ENCODE measurements around the gene DHRS9.
"Not testable (repeated sequence)": the region's sequence is repeated elsewhere in the genome, so short reads cannot be mapped to it uniquely, and the experiment has no call there.

Gene DHRS9

DNA sequence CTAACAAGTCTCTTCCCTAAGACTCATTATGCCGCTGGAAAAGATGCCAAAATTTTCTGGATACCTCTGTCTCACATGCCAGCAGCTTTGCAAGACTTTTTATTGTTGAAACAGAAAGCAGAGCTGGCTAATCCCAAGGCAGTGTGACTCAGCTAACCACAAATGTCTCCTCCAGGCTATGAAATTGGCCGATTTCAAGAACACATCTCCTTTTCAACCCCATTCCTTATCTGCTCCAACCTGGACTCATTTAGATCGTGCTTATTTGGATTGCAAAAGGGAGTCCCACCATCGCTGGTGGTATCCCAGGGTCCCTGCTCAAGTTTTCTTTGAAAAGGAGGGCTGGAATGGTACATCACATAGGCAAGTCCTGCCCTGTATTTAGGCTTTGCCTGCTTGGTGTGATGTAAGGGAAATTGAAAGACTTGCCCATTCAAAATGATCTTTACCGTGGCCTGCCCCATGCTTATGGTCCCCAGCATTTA, 26.3 kb downstream of the DHRS9 start:
- DNase-seq: peak; percentile 20

GRCh38 chr2:169104848-169105247, 35.5 kb downstream of the DHRS9 start:
- DNase-seq: no peak

DNA sequence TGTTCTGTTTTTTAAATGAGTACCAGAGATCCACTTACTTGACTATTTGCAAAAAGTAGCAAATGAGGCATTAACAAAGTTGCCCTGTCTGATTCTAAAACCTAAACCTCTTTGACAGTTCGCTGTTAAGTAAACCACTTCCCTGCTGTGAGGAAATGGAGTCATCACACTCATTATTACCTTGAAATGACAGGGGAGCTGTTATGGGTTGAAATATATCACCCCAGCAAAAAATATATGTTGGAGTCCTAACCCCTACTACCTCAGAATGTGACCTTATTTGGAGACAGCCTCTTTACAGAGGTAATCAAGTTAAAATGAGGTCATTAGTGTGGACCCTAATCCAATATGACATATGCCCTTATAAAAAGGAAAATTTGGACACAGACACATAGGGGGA, 36.1 kb downstream of the DHRS9 start:
- DNase-seq: no peak

DNA sequence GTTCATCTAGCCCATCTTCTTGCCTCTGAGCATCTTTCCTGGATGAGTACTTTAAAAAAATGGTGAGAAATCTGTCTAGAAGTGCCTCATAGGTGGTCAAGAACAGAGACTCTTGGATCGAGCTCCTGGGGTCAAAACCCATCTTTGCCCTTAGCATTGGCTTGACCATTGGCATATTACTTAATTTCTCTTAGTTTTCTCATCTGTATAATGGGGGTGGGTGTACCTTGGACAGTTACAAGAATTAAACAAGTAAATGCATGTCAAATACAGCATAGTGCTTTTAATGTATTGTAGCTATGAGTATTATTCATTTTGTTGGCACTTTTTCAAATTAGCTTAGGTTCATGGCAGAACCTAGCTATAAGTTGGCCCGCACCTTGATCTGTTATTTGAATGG, 36.8 kb downstream of the DHRS9 start:
- no peak for DNase-seq

- DNase-seq: no peak
These were observed 37.5 kb downstream of the DHRS9 start for GRCh38 chr2:169106563-169107545.

GRCh38 chr2:169107645-169108044, 38.3 kb downstream of the DHRS9 start:
- no peak for DNase-seq

- DNase-seq: no peak
These were observed 38.9 kb downstream of the DHRS9 start for GRCh38 chr2:169108099-169108884.

DNA sequence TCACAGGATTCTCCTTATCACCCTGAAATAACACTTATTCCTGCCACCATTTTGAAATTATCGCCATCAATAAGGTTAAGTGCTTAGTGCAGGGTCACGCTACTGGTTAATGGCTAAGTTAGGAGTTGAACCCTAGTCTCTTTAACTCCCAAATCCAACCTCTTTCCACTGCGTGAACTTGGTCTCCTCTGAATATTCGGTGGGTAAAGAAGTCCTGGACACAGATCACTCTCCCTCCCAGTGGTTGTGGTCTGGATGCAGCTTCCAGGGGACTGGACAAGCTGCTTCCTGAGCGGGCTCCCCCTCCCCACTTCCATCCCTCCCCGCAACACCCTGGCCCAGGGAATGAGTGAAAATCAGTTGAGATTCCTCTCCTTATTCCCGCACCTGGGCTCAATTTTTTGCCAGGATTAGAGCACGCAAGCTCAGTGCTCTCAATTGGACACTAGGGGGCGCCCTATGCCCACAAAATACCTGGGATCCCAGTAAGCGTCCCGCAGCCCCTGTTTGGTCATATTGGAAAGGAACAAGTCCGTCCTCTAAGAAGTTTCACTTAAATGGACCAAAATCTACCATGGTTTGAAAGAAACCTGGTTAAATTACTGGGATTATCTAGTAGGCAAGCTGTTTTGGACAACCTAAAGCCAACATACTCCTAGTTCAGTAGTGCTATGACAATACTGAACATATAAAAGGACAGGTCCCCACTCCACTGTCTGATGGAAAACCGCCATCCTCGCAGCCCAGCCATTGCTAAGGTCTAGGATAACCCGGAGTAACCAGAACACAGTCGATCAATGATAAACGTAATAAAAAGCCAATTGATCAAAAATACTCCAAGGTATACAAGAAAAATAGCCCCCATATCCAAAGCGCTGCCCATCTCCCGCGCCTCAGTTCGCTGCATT, 40.4 kb downstream of the DHRS9 start:
- DNase-seq: peak; percentile 84

DNA sequence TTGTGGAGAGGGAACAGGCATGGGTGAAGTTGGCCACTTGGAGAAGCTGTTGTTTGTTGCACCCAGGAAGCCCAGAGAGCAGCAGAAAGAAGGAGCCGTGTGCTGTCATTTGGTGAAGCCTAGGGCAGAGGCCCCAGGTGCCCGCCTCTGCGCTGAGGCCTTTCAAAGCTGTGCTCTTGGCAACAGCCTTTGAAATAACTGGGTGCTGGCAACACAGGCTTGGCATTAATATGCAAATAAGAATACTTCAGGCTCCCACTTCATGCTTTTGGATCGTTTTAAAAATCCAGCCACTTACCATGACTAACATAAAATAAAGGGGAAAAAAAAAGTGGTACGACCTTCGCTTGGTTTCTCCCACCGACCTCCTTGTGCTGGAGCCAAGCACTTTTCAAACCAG, 41.1 kb downstream of the DHRS9 start:
- peak; percentile 16 for DNase-seq

GRCh38 chr2:169110916-169111315, 41.6 kb downstream of the DHRS9 start:
- no peak for DNase-seq

DNA sequence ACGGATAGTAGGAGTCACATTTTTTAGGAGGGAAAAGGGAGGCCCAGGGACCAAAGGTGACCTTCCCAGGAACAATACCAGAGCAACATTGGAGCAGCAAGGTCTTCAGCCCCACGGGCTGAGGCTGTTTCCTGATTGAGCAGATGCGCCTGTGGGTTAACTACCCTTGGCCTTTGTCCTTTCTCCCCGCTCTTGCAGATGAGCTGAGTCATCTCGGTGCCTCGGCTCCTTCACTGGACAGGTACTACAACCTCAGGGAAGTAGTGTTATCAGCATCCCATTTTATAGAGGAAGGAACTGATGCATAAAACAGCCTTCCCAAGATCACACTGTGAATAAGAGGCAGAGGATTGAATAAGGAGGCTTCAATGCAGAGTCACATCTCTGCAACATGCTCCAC, 43.5 kb downstream of the DHRS9 start:
- DNase-seq: no peak

DNA sequence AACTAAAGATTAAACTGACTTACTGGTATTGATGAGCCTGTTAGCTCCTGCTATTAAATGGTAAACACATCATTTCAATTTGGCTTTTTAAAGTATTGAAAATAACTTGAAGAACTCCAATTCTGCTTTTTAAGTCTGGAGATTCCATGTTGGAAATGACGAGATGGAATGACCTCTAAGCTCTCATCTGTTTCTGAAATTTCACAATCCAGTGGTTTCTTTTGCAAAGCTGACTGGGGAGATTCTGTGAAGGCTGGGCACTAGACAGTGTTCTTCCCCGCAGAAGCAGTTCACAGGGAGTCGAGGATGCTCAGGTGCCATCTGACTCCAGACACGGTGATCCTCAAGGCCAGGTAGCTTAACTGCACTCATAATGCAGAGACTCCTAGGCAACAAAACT, 44.7 kb downstream of the DHRS9 start:
- DNase-seq: no peak

DNA sequence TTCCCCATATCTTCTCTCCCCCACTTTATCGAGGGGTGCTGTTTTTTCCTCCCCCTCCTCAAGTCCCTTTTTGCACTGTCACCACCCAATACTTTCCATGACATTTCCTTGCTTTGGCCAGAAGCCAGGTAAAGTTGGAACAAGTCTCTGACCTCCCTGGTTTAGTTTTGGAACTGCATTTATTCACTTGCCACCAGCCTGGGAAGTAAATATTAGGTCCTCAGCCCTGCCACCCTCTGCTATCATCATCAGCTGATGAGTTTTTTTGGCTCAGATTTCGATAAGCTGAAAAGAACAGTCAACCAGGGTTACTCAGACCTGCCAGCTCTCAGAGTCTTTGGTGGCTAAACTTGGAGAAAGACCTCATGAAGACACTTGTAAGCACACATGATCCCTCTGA, 47.0 kb downstream of the DHRS9 start:
- no peak for DNase-seq

- DNase-seq: no peak
These were observed 47.6 kb downstream of the DHRS9 start for GRCh38 chr2:169116993-169117392.

DNA sequence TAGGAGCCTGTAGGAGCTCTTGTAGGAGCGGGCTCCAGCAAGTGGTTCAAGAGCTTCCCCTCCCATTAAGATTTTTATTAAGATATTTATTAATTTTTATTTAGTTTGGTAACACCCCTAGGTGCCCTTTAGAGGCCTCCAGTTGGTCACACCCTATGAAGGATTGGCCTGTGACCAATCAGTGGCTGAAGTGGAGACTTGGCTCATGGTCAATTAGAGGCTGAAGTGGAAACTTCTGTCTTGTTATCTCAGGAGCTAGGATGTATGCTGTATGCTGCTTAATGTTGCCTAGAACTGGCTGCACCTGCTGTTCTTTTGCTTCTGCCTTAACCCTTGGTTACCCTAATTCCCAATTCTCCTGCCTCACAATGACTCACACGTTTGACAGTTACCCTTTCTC, 48.7 kb downstream of the DHRS9 start:
- no peak for DNase-seq

DNA sequence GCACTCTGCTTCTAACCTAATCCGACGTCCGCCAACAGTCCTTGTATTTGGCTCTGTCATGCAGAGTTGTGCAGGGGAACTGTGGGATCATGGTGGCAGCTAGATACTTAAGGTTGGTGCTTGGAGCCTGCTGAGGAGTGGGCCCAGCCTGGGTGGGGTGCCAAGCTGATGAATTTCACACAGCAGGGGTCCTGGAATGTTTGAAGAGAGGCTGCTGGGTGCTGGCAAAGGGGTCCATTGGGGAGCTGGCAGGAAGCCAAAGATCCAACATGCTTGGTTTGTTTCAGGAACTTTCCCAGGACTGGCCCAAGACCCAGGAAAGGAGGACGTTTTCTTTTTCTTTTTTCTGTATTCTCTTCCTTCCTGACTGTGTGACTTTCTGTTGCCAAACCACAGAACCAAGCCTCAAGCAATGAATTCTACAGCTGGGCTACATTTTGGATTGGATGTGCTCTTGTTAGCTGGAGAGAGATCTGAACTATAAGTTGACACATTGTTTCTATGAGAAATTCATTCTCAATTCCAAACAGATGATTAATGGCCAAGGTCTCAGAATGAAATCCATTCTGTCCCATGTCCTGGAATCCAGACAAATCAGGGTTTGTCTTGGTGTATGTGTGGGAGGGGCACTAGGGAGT, 49.9 kb downstream of the DHRS9 start:
- no peak for DNase-seq

DNA sequence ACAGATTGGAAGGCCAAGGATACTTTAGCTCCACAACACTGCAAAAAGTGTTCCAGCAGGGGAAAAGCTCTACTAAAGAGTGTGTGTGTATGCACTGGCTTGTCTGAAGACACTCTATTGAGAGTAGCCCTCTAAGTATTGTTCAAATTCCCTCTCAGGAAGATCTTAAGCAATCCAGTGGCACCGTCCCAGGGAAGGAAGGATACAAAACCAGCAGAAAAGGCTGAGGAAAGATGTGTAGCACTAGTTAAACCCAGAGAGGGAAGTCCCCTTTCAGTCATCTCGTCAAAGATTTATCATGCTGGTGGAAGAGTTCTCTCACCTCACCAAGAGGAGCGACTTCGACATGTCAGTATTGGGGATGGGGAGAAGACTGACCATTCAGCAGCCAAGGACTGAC, 50.5 kb downstream of the DHRS9 start:
- no peak for DNase-seq

- no peak for DNase-seq
These were observed 60.4 kb downstream of the DHRS9 start for GRCh38 chr2:169129703-169130243.

- peak; percentile 63 for DNase-seq
These were observed 62.5 kb downstream of the DHRS9 start for GRCh38 chr2:169131587-169132512.

GRCh38 chr2:169134272-169134671, 64.9 kb downstream of the DHRS9 start:
- DNase-seq: not testable (repeated sequence)

DNA sequence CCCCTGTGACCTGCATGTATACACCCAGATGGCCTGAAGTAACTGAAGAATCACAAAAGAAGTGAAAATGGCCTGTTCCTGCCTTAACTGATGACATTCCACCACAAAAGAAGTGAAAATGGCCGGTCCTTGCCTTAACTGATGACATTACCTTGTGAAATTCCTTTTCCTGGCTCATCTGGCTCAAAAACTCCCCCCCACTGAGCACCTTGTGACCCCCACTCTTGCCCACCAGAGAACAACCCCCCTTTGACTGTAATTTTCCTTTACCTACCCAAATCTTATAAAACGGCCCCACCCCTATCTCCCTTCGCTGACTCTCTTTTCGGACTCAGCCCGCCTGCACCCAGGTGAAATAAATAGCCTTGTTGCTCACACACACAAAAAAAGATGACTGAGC, 67.1 kb downstream of the DHRS9 start:
- not testable (repeated sequence) for DNase-seq

Measured in midbrain (tissue), 1 donor.